Naive thymus-derived CD4-positive, alpha-beta T cell (primary cell): ENCODE data around the gene RAB3C. TPM values are rescaled to one million over a fixed set of nuclear protein-coding genes. Genes with fewer than 3 reads are reported as not detected.
A peak's percentile ranks its signal among the peaks of the same experiment; 100 is the strongest.
"Not testable (repeated sequence)": the region's sequence is repeated elsewhere in the genome, so short reads cannot be mapped to it uniquely, and the experiment has no call there.

Source experiments
- ATAC-seq: fragments of 150-1000 bp; cut with Tn5 transposase; 2 replicates; pipeline ENCODE4 v1.10.0; 2021; ENCODE audit warnings: mild to moderate bottlenecking, moderate library complexity
- CTCF ChIA-PET: fragments of 350-600 bp; sonication (Branson Sonifier 250); formaldehyde crosslinking; loops from one replicate; lab custom pipeline; 2021; ENCODE audit warnings: antibody characterized with exemption; lab: Charles Lee
- POLR2A ChIA-PET: fragments of 350-600 bp; sonication (Branson Sonifier 250); formaldehyde crosslinking; loops from one replicate; lab custom pipeline; 2021; ENCODE audit warnings: antibody characterized with exemption, inconsistent platforms; lab: Charles Lee
- DNase-seq, 9 donors: peaks; one replicate each; pipeline versions ENCODE4 v3.0.0 to v3.0.0-alpha.2; 2020 to 2022; ENCODE audit warnings: mixed read lengths in 1 of 9
- H3K27ac ChIP-seq: one replicate; pipeline ENCODE4 v1.7.0; 2013; ENCODE audit warnings: mild to moderate bottlenecking, low read depth, low read length, moderate library complexity
- H3K27me3 ChIP-seq, 2 donors: one replicate each; pipeline ENCODE4 v1.7.0; 2013; ENCODE audit warnings: low read length in 2 of 2, mild to moderate bottlenecking in 2 of 2, moderate library complexity in 2 of 2; ENCODE audit not compliant: control insufficient read depth in 2 of 2, insufficient read depth in 2 of 2
- H3K36me3 ChIP-seq, 3 experiments: 1 replicate in 2 of 3; 2 replicates in 1 of 3; pipeline ENCODE4 v1.7.0; 2013; ENCODE audit warnings: low read length in 3 of 3, mild to moderate bottlenecking in 3 of 3, moderate library complexity in 1 of 3; ENCODE audit not compliant: insufficient read depth in 3 of 3, control insufficient read depth in 2 of 3
- H3K4me1 ChIP-seq, 2 donors: one replicate each; pipeline ENCODE4 v1.7.0; 2013; ENCODE audit warnings: low read length in 2 of 2, mild to moderate bottlenecking in 2 of 2, moderate library complexity in 1 of 2; ENCODE audit not compliant: control insufficient read depth in 2 of 2, insufficient read depth in 2 of 2
- H3K4me3 ChIP-seq: 2 replicates; pipeline ENCODE4 v1.7.0; 2013; ENCODE audit warnings: mild to moderate bottlenecking, low read length
- H3K9me3 ChIP-seq, 3 experiments: 1 replicate in 2 of 3; 2 replicates in 1 of 3; pipeline ENCODE4 v1.7.0; 2013; ENCODE audit warnings: low read length in 3 of 3; ENCODE audit not compliant: control insufficient read depth in 2 of 3
- H3K27ac Mint-ChIP-seq, 9 donors: one replicate each; pipeline ENCODE4 v1.8.0; 2020 to 2022; ENCODE audit warnings: mixed read lengths in 9 of 9, mild to moderate bottlenecking in 8 of 9, moderate library complexity in 5 of 9, inconsistent platforms in 2 of 9
- H3K27me3 Mint-ChIP-seq, 5 donors: one replicate each; pipeline ENCODE4 v1.8.0; 2021 to 2022; ENCODE audit warnings: mixed read lengths in 5 of 5, mild to moderate bottlenecking in 1 of 5
- H3K36me3 Mint-ChIP-seq, 5 donors: one replicate each; pipeline ENCODE4 v1.8.0; 2020 to 2022; ENCODE audit warnings: mixed read lengths in 5 of 5, mild to moderate bottlenecking in 3 of 5, inconsistent platforms in 1 of 5
- H3K4me1 Mint-ChIP-seq, 7 donors: one replicate each; pipeline ENCODE4 v1.8.0; 2020 to 2022; ENCODE audit warnings: mixed read lengths in 7 of 7, mild to moderate bottlenecking in 3 of 7, inconsistent platforms in 1 of 7
- H3K4me3 Mint-ChIP-seq, 10 donors: one replicate each; pipeline ENCODE4 v1.8.0; 2020 to 2022; ENCODE audit warnings: mild to moderate bottlenecking in 10 of 10, mixed read lengths in 10 of 10, moderate library complexity in 6 of 10, inconsistent platforms in 2 of 10
- H3K9me3 Mint-ChIP-seq, 11 donors: one replicate each; pipeline ENCODE4 v1.8.0; 2020 to 2022; ENCODE audit warnings: mixed read lengths in 11 of 11, mild to moderate bottlenecking in 4 of 11, inconsistent platforms in 1 of 11, moderate library complexity in 1 of 11
- intact Hi-C, 2 donors: fragments of 100-400 bp; cut with micrococcal nuclease; formaldehyde crosslinking; loops; one replicate each; pipeline ENCODE4 v1.15.1; 2023
- polyA plus RNA-seq, 2 donors: library from polyadenylated mRNA; unstranded; fragments of 300-500 nt; fragmentation: Illumina TruSeq; gene quantifications; one replicate each; pipeline ENCODE4 v1.2.3, GENCODE V29; 2021
- total RNA-seq, 6 experiments: library from RNA in 5 of 6; stranded (reverse) in 5 of 6; gene quantifications; 1 replicate in 5 of 6; 2 replicates in 1 of 6; pipeline ENCODE4 v1.2.3 and lab custom pipeline; 2021 to 2026

Gene RAB3C
- total and polyA plus RNA-seq, 7 experiments from 2014 or later = not detected

GRCh38 chr5:58545912-58546311, 37.0 kb upstream of the RAB3C start:
- ChIA-PET CTCF (no interaction called here), POLR2A (no interaction called here)
- Mint-ChIP-seq H3K27ac (no peak overlapping the region), H3K9me3 (peaks cover 0 to 13% (median 4%) of the 10 kb centered on the region in 11 donors), H3K36me3 (no peaks in the 10 kb centered on the region), H3K4me1 (peaks cover 0 to 2% (median 0%) of the 10 kb centered on the region in 7 donors), H3K27me3 (peaks cover 0 to 28% (median 3%) of the 10 kb centered on the region in 5 donors), H3K4me3 (no peak overlapping the region)
- intact Hi-C loops = no loop called here
- no peaks in the 10 kb centered on the region for H3K9me3 ChIP-seq
- no peak overlapping the region for H3K4me3 ChIP-seq
- ATAC-seq = peak; percentile 75
- H3K27me3 ChIP-seq = no peaks in the 10 kb centered on the region
- no peaks in the 10 kb centered on the region for H3K36me3 ChIP-seq
- DNase-seq = no peak
- no peaks in the 10 kb centered on the region for H3K4me1 ChIP-seq
- no peak overlapping the region for H3K27ac ChIP-seq

- ChIA-PET POLR2A (no interaction called here), CTCF (no interaction called here)
- no peak for DNase-seq
Observed at GRCh38 chr5:58548068-58548467, 34.8 kb upstream of the RAB3C start.

GRCh38 chr5:58551492-58551891, 31.4 kb upstream of the RAB3C start:
- CTCF ChIA-PET = no interaction called here
- H3K27me3 ChIP-seq = no peaks in the 10 kb centered on the region

More at GRCh38 chr5:58548068-58548467, 34.8 kb upstream of the RAB3C start:
- H3K4me1 Mint-ChIP-seq = peaks cover 0 to 2% (median 0%) of the 10 kb centered on the region in 7 donors
- Histone ChIP-seq H3K4me3 (no peak overlapping the region), H3K36me3 (no peaks in the 10 kb centered on the region), H3K27me3 (no peaks in the 10 kb centered on the region), H3K4me1 (no peaks in the 10 kb centered on the region), H3K9me3 (no peaks in the 10 kb centered on the region), H3K27ac (no peak overlapping the region)
- H3K27me3 Mint-ChIP-seq = peaks cover 0 to 28% (median 3%) of the 10 kb centered on the region in 5 donors
- no peaks in the 10 kb centered on the region for H3K36me3 Mint-ChIP-seq
- no peak overlapping the region for H3K4me3 Mint-ChIP-seq
- intact Hi-C loops = no loop called here
- no peak for ATAC-seq
- H3K9me3 Mint-ChIP-seq = peaks cover 0 to 6% (median 2%) of the 10 kb centered on the region in 11 donors
- H3K27ac Mint-ChIP-seq = no peak overlapping the region

GRCh38 chr5:58557665-58558338, 25.1 kb upstream of the RAB3C start:
- H3K27ac Mint-ChIP-seq, CTCF ChIA-PET, H3K36me3 ChIP-seq, H3K27ac ChIP-seq, H3K9me3 ChIP-seq, DNase-seq, H3K4me1 ChIP-seq, H3K27me3 ChIP-seq, H3K27me3 Mint-ChIP-seq, H3K4me1 Mint-ChIP-seq, H3K4me3 Mint-ChIP-seq, POLR2A ChIA-PET, H3K36me3 Mint-ChIP-seq, intact Hi-C loops, ATAC-seq, H3K4me3 ChIP-seq: not testable (repeated sequence)
- H3K9me3 Mint-ChIP-seq = peaks cover 0 to 11% (median 1%) of the 10 kb centered on the region in 11 donors

More at GRCh38 chr5:58551492-58551891, 31.4 kb upstream of the RAB3C start:
- Mint-ChIP-seq H3K36me3 (no peaks in the 10 kb centered on the region), H3K27me3 (peaks cover 0 to 9% (median 0%) of the 10 kb centered on the region in 5 donors), H3K4me1 (no peaks in the 10 kb centered on the region), H3K9me3 (peaks cover 0 to 5% (median 0%) of the 10 kb centered on the region in 11 donors), H3K27ac (no peak overlapping the region), H3K4me3 (no peak overlapping the region)
- H3K9me3 ChIP-seq = no peaks in the 10 kb centered on the region
- intact Hi-C loops = no loop called here
- DNase-seq = no peak
- no peaks in the 10 kb centered on the region for H3K4me1 ChIP-seq
- H3K36me3 ChIP-seq = no peaks in the 10 kb centered on the region
- H3K27ac ChIP-seq = no peak overlapping the region
- POLR2A ChIA-PET = no interaction called here
- ATAC-seq = peak; percentile 36
- H3K4me3 ChIP-seq = no peak overlapping the region

GRCh38 chr5:58563016-58563700, 19.7 kb upstream of the RAB3C start:
- H3K27ac Mint-ChIP-seq, H3K36me3 ChIP-seq, H3K27me3 Mint-ChIP-seq, H3K36me3 Mint-ChIP-seq, H3K9me3 Mint-ChIP-seq, H3K4me3 ChIP-seq, CTCF ChIA-PET, ATAC-seq, POLR2A ChIA-PET, H3K4me1 ChIP-seq, DNase-seq, H3K4me1 Mint-ChIP-seq, H3K4me3 Mint-ChIP-seq, H3K27me3 ChIP-seq, H3K27ac ChIP-seq, intact Hi-C loops, H3K9me3 ChIP-seq: not testable (repeated sequence)

GRCh38 chr5:58564043-58564832, 18.6 kb upstream of the RAB3C start:
- H3K4me1 ChIP-seq, H3K27ac Mint-ChIP-seq, H3K27me3 ChIP-seq, H3K9me3 Mint-ChIP-seq, POLR2A ChIA-PET, H3K4me3 Mint-ChIP-seq, ATAC-seq, H3K27ac ChIP-seq, H3K36me3 Mint-ChIP-seq, DNase-seq, H3K4me1 Mint-ChIP-seq, H3K27me3 Mint-ChIP-seq, H3K36me3 ChIP-seq, H3K9me3 ChIP-seq, H3K4me3 ChIP-seq, intact Hi-C loops, CTCF ChIA-PET: not testable (repeated sequence)
